ENCODE measurements around the gene AGMO. TPM values are rescaled to one million over a fixed set of nuclear protein-coding genes. Genes with fewer than 3 reads are reported as not detected.

Gene AGMO
- not detected for total RNA-seq (2013)
- polyA plus RNA-seq (not detected), polyA minus RNA-seq (not detected in 2 replicates), total RNA-seq (0 to 1.1 (median 0.04) reads per million in 11 experiments)

DNA sequence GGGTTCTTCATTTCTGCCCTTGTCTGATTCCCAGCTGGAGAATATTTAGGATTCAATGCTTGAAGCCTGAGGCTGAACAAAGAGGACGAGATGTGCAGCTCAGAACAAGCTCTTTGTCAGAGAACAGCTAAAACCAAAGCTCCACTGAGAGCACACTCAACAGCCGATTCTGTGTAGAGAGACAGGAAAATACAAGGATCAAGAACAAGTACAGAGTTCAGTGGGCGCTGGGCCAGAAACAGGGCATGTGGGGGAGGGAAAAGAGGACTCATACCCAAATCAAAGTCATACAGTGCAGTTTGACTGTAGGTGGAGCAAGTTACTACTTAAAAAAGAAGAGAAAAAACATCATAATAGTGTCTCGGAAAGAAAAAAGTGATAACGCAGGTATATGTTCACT is at the start of gene AGMO:
TSS of gene AGMO (minus strand) at position 181 of the 400 bp plus-strand sequence.
- Histone ChIP-seq H2AFZ (ENCODE audit: insufficient read depth, low read depth, low read length, poor library complexity, severe bottlenecking) (no peak within 1 kb of the TSS), H3K27me3 (ENCODE audit: control insufficient read depth in 2 of 2, insufficient read depth in 2 of 2, low read length in 2 of 2) (no peaks in the 10 kb centered on the region), H3K9me3 (replicated peaks in 1 of 2; ENCODE audit: control insufficient read depth in 1 of 2, insufficient read depth in 1 of 2, low read length in 2 of 2) (no peaks in the 10 kb centered on the region), H4K20me1 (ENCODE audit: insufficient read depth, low read length) (no peaks in the 10 kb centered on the region), H3K79me2 (ENCODE audit: insufficient read depth, low read length) (no peaks in the 10 kb centered on the region), H3K9ac (ENCODE audit: insufficient read depth, low read length, poor library complexity, severe bottlenecking) (no peak within 1 kb of the TSS), H3K36me3 (replicated peaks in 1 of 2; ENCODE audit: control insufficient read depth in 1 of 2, insufficient read depth in 2 of 2, low read length in 2 of 2) (no peaks in the 10 kb centered on the region), H3K4me3 (replicated peaks in 1 of 3; ENCODE audit: low read depth in 2 of 3, low read length in 3 of 3) (no peak within 1 kb of the TSS), H3K4me1 (ENCODE audit: control insufficient read depth in 1 of 2, insufficient read depth in 2 of 2, low read length in 2 of 2) (no peaks in the 10 kb centered on the region), H3K4me2 (replicated peaks; ENCODE audit: extremely low read depth, low read length, poor library complexity, severe bottlenecking) (no peak within 1 kb of the TSS), H3K27ac (ENCODE audit: low read depth in 1 of 2, low read length in 2 of 2) (no peak within 1 kb of the TSS)
- H3K27me3 Mint-ChIP-seq (ENCODE audit: low read depth in 3 of 3): no peaks in the 10 kb centered on the region
- H3K4me1 Mint-ChIP-seq: no peaks in the 10 kb centered on the region
- H3K27ac Mint-ChIP-seq: no peak within 1 kb of the TSS
- H3K4me3 Mint-ChIP-seq: no peak within 1 kb of the TSS
- WGBS (ENCODE audit: insufficient coverage): 100% methylated on average over 1 of the region's 5 CpGs
- intact Hi-C loops (cut with micrococcal nuclease): no loop called here
- no peak for DNase-seq
- no peaks in the 10 kb centered on the region for H3K36me3 Mint-ChIP-seq
- TF ChIP-seq, protein P1, sequence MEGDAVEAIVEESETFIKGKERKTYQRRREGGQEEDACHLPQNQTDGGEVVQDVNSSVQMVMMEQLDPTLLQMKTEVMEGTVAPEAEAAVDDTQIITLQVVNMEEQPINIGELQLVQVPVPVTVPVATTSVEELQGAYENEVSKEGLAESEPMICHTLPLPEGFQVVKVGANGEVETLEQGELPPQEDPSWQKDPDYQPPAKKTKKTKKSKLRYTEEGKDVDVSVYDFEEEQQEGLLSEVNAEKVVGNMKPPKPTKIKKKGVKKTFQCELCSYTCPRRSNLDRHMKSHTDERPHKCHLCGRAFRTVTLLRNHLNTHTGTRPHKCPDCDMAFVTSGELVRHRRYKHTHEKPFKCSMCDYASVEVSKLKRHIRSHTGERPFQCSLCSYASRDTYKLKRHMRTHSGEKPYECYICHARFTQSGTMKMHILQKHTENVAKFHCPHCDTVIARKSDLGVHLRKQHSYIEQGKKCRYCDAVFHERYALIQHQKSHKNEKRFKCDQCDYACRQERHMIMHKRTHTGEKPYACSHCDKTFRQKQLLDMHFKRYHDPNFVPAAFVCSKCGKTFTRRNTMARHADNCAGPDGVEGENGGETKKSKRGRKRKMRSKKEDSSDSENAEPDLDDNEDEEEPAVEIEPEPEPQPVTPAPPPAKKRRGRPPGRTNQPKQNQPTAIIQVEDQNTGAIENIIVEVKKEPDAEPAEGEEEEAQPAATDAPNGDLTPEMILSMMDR (IDR thresholded peaks at IDR 0.05): no peak
- peaks cover 0 to 4% (median 0%) of the 10 kb centered on the region in 7 donors for H3K9me3 Mint-ChIP-seq

DNA sequence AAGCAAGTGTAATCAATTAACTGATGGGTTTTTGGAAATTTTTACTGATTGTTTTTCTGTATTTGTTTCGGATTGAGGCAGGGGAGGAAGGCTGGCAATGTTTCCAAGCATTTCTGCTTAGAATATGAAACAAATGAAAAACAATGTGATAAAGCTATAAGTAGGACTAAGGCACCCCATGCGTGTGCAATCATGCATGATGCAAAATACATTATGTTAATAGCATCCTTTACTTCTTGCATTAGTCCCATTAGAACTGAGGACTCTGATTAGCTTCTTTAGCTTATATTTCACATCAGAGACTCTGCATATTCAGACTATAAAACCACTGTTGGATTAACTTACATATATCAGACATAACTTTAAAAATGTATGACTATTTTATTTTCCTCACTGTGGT is 48.7 kb upstream of the AGMO start:
- Mint-ChIP-seq H3K27me3 (ENCODE audit: low read depth in 3 of 3) (no peaks in the 10 kb centered on the region), H3K9me3 (peaks cover 0 to 5% (median 0%) of the 10 kb centered on the region in 7 donors), H3K36me3 (no peaks in the 10 kb centered on the region), H3K4me1 (no peaks in the 10 kb centered on the region), H3K27ac (no peak overlapping the region), H3K4me3 (no peak overlapping the region)
- no peaks in the 10 kb centered on the region for H3K9me3 ChIP-seq (replicated peaks in 1 of 2; ENCODE audit: control insufficient read depth in 1 of 2, insufficient read depth in 1 of 2, low read length in 2 of 2)
- H3K4me3 ChIP-seq (replicated peaks in 1 of 3; ENCODE audit: low read depth in 2 of 3, low read length in 3 of 3): no peak overlapping the region
- H3K27ac ChIP-seq (ENCODE audit: low read depth in 1 of 2, low read length in 2 of 2): no peak overlapping the region
- intact Hi-C loops (cut with micrococcal nuclease): no loop called here
- H3K27me3 ChIP-seq (ENCODE audit: control insufficient read depth in 2 of 2, insufficient read depth in 2 of 2, low read length in 2 of 2): no peaks in the 10 kb centered on the region
- no peaks in the 10 kb centered on the region for H3K36me3 ChIP-seq (replicated peaks in 1 of 2; ENCODE audit: control insufficient read depth in 1 of 2, insufficient read depth in 2 of 2, low read length in 2 of 2)
- TF ChIP-seq, protein P1 (IDR thresholded peaks at IDR 0.05): no peak
- H3K4me1 ChIP-seq (ENCODE audit: control insufficient read depth in 1 of 2, insufficient read depth in 2 of 2, low read length in 2 of 2): no peaks in the 10 kb centered on the region
- WGBS (ENCODE audit: insufficient coverage): 86% methylated on average over 1 of the region's 2 CpGs
- no peaks in the 10 kb centered on the region for H3K79me2 ChIP-seq (ENCODE audit: insufficient read depth, low read length)
- no peak for DNase-seq
- H4K20me1 ChIP-seq (ENCODE audit: insufficient read depth, low read length): no peaks in the 10 kb centered on the region
- H3K9ac ChIP-seq (ENCODE audit: insufficient read depth, low read length, poor library complexity, severe bottlenecking): no peak overlapping the region
- no peak overlapping the region for H3K4me2 ChIP-seq (replicated peaks; ENCODE audit: extremely low read depth, low read length, poor library complexity, severe bottlenecking)
- no peak overlapping the region for H2AFZ ChIP-seq (ENCODE audit: insufficient read depth, low read depth, low read length, poor library complexity, severe bottlenecking)
